Subcutaneous adipose tissue (tissue), 4 donors: ENCODE results near the gene VAT1L. TPM values are rescaled to one million over a fixed set of nuclear protein-coding genes. Genes with fewer than 3 reads are reported as not detected.

Source experiments
- CTCF ChIP-seq: fragments of 450-650 bp; IDR thresholded peaks from one replicate; pipeline ENCODE4 v1.5.1; 2016; ENCODE audit warnings: low read depth, mild to moderate bottlenecking, control low read depth, antibody characterized with exemption, moderate library complexity
- total RNA-seq, 4 donors: library from RNA; depleted of rRNA; stranded (reverse); fragments of >200 nt; gene quantifications; one replicate each; pipeline ENCODE4 v1.1.0, GENCODE V29; 2016

Gene VAT1L
- total RNA-seq, 4 donors from 2014 or later: 0.22 to 0.34 TPM; not detected in 2

GRCh38 chr16:77989846-77990245 lies 201.5 kb downstream of the VAT1L start:
- TF ChIP-seq CTCF: no peak

- TF ChIP-seq CTCF: no peak
Measured at GRCh38 chr16:77991701-77992100, 203.3 kb downstream of the VAT1L start.

- no peak for TF ChIP-seq CTCF
Measured at GRCh38 chr16:77993111-77993985, 205.0 kb downstream of the VAT1L start.

GRCh38 chr16:77995843-77996455 lies 207.6 kb downstream of the VAT1L start:
- TF ChIP-seq CTCF: no peak

GRCh38 chr16:77998350-77999023 lies 210.1 kb downstream of the VAT1L start:
- no peak for TF ChIP-seq CTCF

GRCh38 chr16:78001451-78002025 lies 213.2 kb downstream of the VAT1L start:
- TF ChIP-seq CTCF: no peak
